Measurements from ENCODE around the gene WDFY4. TPM values are rescaled to one million over a fixed set of nuclear protein-coding genes. Genes with fewer than 3 reads are reported as not detected.

The WDFY4 gene
- total RNA-seq, 6 donors from 2014 or later = 10.1 to 48.9 (median 32.1) TPM

- 62 to 77% methylated on average over 5 of the region's 5 CpGs for WGBS, 2 donors
- no peaks in the 10 kb centered on the region for H3K36me3 ChIP-seq
- no peaks in the 10 kb centered on the region for H3K4me1 ChIP-seq
- TF ChIP-seq CTCF (IDR thresholded peaks at IDR 0.05) = no peak
- H3K9me3 ChIP-seq = no peaks in the 10 kb centered on the region
- no peak overlapping the region for H3K27ac ChIP-seq
- ATAC-seq (ENCODE audit: low FRiP score in 2 of 2) (no peak), DNase-seq (no peak)
- H3K27me3 ChIP-seq = no peaks in the 10 kb centered on the region
- no peak overlapping the region for H3K4me3 ChIP-seq
Measured at GRCh38 chr10:48879451-48879850, 194.8 kb downstream of the WDFY4 start.

- Histone ChIP-seq H3K9me3 (no peaks in the 10 kb centered on the region), H3K4me3 (no peak overlapping the region), H3K36me3 (no peaks in the 10 kb centered on the region), H3K4me1 (no peaks in the 10 kb centered on the region), H3K27ac (no peak overlapping the region), H3K27me3 (no peaks in the 10 kb centered on the region)
- TF ChIP-seq EP300 (IDR thresholded peaks at IDR 0.05) (no peak), POLR2AphosphoS5 (IDR thresholded peaks at IDR 0.05) (no peak), POLR2A (IDR thresholded peaks at IDR 0.05) (no peak), CTCF (IDR thresholded peaks at IDR 0.05) (no peak)
- ATAC-seq (ENCODE audit: low FRiP score in 2 of 2) (no peak), DNase-seq (no peak)
- WGBS, 2 donors = 69 to 77% methylated on average over 8 to 11 of the region's 11 CpGs
Measured at GRCh38 chr10:48880016-48880705, 195.5 kb downstream of the WDFY4 start.

GRCh38 chr10:48881937-48882336 lies 197.3 kb downstream of the WDFY4 start:
- Histone ChIP-seq H3K4me1 (no peaks in the 10 kb centered on the region), H3K36me3 (no peaks in the 10 kb centered on the region), H3K9me3 (no peaks in the 10 kb centered on the region), H3K27ac (no peak overlapping the region), H3K4me3 (no peak overlapping the region), H3K27me3 (no peaks in the 10 kb centered on the region)
- ATAC-seq (ENCODE audit: low FRiP score in 2 of 2) (no peak), DNase-seq (no peak)
- TF ChIP-seq EP300 (IDR thresholded peaks at IDR 0.05) (no peak), POLR2A (IDR thresholded peaks at IDR 0.05) (no peak), CTCF (IDR thresholded peaks at IDR 0.05) (no peak), POLR2AphosphoS5 (IDR thresholded peaks at IDR 0.05) (no peak)
- 92% methylated on average over 1 of the region's 1 CpG; no CpG with 5 or more reads in 1 of the 2 donors for WGBS, 2 donors

- no peaks in the 10 kb centered on the region for H3K36me3 ChIP-seq
- H3K4me1 ChIP-seq = no peaks in the 10 kb centered on the region
- H3K27me3 ChIP-seq = no peaks in the 10 kb centered on the region
- H3K4me3 ChIP-seq = no peak overlapping the region
- WGBS, 2 donors = 93 to 95% methylated on average over 2 of the region's 2 CpGs
- TF ChIP-seq CTCF (IDR thresholded peaks at IDR 0.05) (no peak), POLR2AphosphoS5 (IDR thresholded peaks at IDR 0.05) (no peak), POLR2A (IDR thresholded peaks at IDR 0.05) (no peak), EP300 (IDR thresholded peaks at IDR 0.05) (no peak)
- DNase-seq (no peak), ATAC-seq (ENCODE audit: low FRiP score in 2 of 2) (no peak)
- no peaks in the 10 kb centered on the region for H3K9me3 ChIP-seq
- no peak overlapping the region for H3K27ac ChIP-seq
Measured at GRCh38 chr10:48882881-48883280, 198.2 kb downstream of the WDFY4 start.

GRCh38 chr10:48883701-48884100 lies 199.0 kb downstream of the WDFY4 start:
- Histone ChIP-seq H3K36me3 (no peaks in the 10 kb centered on the region), H3K4me1 (no peaks in the 10 kb centered on the region), H3K27me3 (no peaks in the 10 kb centered on the region), H3K4me3 (no peak overlapping the region), H3K27ac (no peak overlapping the region), H3K9me3 (no peaks in the 10 kb centered on the region)
- no peak for DNase-seq
- ATAC-seq (ENCODE audit: low FRiP score in 2 of 2) = no peak
- 56 to 57% methylated on average over 4 of the region's 4 CpGs for WGBS, 2 donors
- TF ChIP-seq CTCF (IDR thresholded peaks at IDR 0.05) (no peak), POLR2AphosphoS5 (IDR thresholded peaks at IDR 0.05) (no peak), POLR2A (IDR thresholded peaks at IDR 0.05) (no peak), EP300 (IDR thresholded peaks at IDR 0.05) (no peak)
